Fibroblast of villous mesenchyme (primary cell): Measurements from ENCODE around the gene STK39. TPM values are rescaled to one million over a fixed set of nuclear protein-coding genes. Genes with fewer than 3 reads are reported as not detected.

Experiments used
- DNase-seq: peaks from one replicate; pipeline ENCODE4 v3.0.0-alpha.2; 2010; ENCODE audit warnings: low read depth
- H3K4me3 ChIP-seq: 2 replicates; pipeline ENCODE4 v1.5.1; 2011; ENCODE audit warnings: low read depth, mild to moderate bottlenecking, low read length
- total RNA-seq: library from RNA; depleted of rRNA; stranded (reverse); fragments of >200 nt; gene quantifications from 2 replicates; pipeline ENCODE4 v1.2.3, GENCODE V29; 2012
- TF ChIP-seq, protein P1 (sequence below): IDR thresholded peaks from 2 replicates; pipeline ENCODE4 v1.5.1; 2012; ENCODE audit warnings: low read depth, mild to moderate bottlenecking, low read length; ENCODE audit not compliant: insufficient read depth

Gene STK39
- total RNA-seq, 1 donor = 27.2 TPM

DNA sequence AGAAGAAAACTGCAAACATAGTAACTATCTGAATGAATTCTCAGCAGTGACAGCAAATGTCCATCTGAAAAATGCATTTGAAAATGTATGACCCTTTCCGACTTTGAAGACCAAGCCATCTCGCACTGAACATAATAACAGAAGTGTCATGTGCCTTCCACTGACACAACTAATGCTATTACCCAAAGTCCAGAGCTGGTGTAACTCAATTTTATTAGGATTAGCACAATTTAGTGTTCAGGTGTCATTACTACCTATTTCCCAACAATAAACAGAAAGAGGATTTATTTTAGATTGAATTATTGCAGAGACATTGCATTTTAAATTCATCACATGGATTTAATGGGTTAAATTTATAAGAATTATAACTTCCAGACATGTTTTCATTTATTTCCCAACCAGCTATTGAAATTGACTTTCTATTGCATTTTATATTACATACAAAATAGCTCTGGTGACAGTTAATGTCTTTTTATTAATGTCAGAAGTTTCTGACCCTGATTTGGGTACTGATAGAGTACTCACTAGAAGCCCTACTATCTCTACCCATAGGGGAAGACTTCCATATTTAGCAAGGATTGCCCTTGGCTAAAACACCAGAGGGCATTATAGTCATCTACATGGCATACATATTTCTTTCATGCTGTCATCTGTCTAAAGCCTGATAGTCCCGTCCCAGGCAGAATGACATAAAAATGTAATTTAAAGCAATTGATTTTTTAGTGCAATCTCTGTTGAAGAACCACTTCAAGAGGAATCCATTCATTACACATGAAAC is 7.0 kb upstream of the STK39 start:
- DNase-seq = no peak
- TF ChIP-seq, protein P1, sequence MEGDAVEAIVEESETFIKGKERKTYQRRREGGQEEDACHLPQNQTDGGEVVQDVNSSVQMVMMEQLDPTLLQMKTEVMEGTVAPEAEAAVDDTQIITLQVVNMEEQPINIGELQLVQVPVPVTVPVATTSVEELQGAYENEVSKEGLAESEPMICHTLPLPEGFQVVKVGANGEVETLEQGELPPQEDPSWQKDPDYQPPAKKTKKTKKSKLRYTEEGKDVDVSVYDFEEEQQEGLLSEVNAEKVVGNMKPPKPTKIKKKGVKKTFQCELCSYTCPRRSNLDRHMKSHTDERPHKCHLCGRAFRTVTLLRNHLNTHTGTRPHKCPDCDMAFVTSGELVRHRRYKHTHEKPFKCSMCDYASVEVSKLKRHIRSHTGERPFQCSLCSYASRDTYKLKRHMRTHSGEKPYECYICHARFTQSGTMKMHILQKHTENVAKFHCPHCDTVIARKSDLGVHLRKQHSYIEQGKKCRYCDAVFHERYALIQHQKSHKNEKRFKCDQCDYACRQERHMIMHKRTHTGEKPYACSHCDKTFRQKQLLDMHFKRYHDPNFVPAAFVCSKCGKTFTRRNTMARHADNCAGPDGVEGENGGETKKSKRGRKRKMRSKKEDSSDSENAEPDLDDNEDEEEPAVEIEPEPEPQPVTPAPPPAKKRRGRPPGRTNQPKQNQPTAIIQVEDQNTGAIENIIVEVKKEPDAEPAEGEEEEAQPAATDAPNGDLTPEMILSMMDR = peak; percentile 16
- no peak overlapping the region for H3K4me3 ChIP-seq

DNA sequence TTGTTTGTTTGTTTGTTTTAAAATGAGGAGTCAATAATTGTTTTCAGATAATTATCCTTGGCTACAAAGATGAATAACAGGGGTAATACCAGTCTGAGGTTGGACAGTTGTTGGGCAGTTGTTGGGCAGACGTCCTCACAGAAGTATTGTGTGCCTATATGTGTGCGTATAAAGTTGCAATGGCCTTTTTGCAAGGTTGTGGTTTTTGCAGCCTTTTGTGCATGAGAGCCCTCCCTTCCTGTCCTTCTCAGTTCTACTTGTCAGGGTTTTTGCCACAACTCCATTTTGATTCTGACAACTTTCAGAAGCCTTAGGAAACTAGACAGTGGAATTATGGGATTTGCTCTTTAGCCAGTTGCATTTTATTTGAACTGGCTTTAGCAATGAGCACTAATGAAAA is 6.0 kb upstream of the STK39 start:
- no peak overlapping the region for H3K4me3 ChIP-seq
- DNase-seq = no peak
- TF ChIP-seq, protein P1 = no peak

DNA sequence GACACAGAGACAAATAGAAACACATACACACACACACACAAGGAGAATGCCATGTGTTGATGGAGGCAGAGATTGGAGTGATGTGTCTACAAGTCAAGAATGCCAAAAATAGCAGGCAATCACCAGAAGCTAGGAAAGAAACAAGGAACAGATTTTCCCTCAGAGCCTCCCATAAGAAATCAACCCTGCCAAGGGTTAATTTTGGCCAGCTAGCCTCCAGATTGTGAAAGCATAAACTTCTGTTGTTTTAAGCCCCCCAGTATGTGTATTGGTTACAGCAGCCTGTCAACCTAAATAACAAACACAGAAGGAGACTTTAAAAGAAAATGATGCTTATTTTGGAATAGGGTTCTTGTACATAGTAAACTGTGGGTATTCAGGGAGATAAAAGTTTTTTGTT is 5.6 kb upstream of the STK39 start:
- H3K4me3 ChIP-seq = no peak overlapping the region
- no peak for DNase-seq
- TF ChIP-seq, protein P1 = no peak

DNA sequence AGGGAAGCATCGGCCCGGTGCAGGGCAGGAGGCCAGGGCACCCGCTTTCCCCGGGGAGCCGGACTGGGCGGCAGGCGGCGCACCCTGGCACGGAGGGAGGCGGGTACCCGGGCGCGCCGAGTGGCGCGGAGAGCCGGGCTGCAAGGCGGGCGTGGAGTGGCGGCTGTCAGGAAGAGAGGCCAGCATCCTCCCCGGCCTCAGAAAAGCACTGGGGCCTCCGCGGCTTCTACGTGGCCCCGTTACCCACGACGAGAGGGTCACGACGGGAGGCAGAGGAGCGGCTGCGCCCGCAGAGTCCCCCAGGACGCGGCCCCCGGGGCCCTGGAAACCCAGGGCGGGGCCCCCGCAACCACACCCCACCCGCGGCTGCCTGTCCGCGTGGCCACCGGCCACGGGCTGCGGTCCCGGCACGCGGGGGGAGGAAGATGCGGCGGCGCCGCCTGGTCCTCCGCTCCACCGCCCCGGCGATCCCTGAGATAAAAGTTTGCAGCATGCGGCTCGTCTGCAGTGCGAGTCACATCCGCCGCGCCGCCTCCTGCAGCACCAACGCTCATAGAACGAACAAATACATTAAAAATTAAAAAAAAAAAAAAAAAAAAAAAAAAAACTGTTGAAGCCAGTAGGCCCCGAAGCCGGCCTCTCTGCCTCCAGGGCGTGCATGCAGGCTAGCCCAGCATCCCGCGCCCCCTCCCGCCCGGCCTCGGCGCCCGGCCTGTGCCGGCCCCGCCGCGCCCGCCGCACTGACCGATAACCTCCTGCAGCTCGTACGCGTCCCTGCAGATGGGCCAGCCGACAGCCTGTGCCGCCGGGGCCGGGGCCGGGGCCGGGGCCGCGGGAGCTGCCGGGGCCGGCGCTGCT is 683 bp downstream of the STK39 start:
- peak; percentile 67 for DNase-seq
- H3K4me3 ChIP-seq = peak overlapping the region; percentile 82
- TF ChIP-seq, protein P1 = peak; percentile 50

DNA sequence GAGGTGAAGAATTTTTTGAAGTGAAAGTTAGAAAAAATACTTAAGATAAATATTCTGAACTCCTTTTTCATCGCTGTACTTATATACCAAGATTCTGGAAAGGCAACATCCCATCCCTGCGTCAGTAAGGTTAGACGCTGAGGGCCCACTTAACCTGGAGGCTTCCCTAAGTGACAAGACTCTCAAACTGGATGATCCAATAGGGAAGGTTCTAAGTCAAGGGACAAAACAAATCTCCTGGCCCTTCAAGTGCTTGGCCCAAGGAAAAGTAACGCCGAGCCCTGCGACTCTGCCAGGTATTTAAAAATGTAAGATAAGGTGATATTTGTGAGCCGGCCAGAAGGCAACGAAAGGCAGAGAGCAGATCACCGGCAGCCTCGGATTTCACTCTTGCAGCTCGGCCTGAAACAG is 1.3 kb downstream of the STK39 start:
- TF ChIP-seq, protein P1 = no peak
- no peak for DNase-seq
- peak overlapping the region; percentile 82 for H3K4me3 ChIP-seq

DNA sequence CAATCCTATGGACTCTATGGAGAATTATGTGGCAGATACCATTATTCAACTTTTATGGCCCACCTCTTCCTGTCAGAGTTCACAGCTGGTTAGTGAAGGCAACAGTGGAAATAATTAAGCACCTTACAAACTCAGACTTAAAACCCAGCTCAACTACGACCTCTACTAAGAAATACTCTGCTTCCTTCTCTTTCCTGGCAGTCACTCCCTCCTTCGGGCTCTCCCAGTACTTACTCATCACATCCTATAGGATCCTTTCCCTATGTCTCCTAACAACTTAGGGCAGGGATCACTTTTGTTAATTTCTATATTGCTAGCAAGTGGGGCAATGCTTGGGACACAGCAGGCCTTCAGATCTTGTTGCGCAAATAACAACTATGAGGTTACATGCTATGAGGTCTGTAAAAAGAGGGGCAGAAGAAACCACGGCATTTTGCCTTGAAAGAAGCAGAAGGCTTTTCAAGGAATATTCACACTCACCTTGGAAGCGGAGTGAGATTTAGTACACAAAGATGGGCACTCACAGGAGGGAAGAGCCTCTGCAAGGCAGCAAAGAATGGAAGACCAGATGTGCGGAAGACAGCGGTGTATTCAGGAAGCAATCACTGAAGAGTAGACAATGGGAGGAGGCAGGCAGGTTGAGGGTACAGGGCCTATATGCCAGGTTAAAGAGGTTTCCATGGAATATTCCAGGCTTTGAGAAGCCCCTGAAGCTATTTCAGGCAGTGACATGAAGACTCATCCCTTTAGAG is 2.1 kb downstream of the STK39 start:
- DNase-seq = peak; percentile 36
- TF ChIP-seq, protein P1 = no peak
- peak overlapping the region; percentile 82 for H3K4me3 ChIP-seq
